GM12891 (cell line): Measurements from ENCODE around the gene CNOT2.

Experiments
- POLR2A ChIP-seq: IDR thresholded peaks from 2 replicates; pipeline ENCODE4 v1.6.1; 2011; ENCODE audit warnings: low read depth, low read length, control low read depth
- POLR2AphosphoS5 ChIP-seq: IDR thresholded peaks from 2 replicates; pipeline ENCODE4 v1.6.1; 2011; ENCODE audit warnings: low read depth, low read length, control low read depth
- POU2F2 ChIP-seq: IDR thresholded peaks from 2 replicates; pipeline ENCODE4 v1.6.1; 2011; ENCODE audit warnings: low read depth, mild to moderate bottlenecking, control low read depth, low read length, moderate library complexity
- TAF1 ChIP-seq: IDR thresholded peaks from 2 replicates; pipeline ENCODE4 v1.6.1; 2011; ENCODE audit warnings: low read depth, low read length, control low read depth

- TF ChIP-seq POLR2A, result no peak
- no peak for TF ChIP-seq POLR2AphosphoS5
- TF ChIP-seq TAF1, result no peak
- TF ChIP-seq POU2F2, result no peak
Measured at GRCh38 chr12:70354787-70355186, 111.6 kb downstream of the CNOT2 start.
